Measurements from ENCODE around the gene ACAD8. TPM values are rescaled to one million over a fixed set of nuclear protein-coding genes. Genes with fewer than 3 reads are reported as not detected.
"Not testable (repeated sequence)": the region's sequence is repeated elsewhere in the genome, so short reads cannot be mapped to it uniquely, and the experiment has no call there.

The ACAD8 gene
- polyA plus RNA-seq, 1 donor (not counting 4 experiments of a cell fraction or from before 2014, with no cell fraction given) = 21.7 TPM

DNA sequence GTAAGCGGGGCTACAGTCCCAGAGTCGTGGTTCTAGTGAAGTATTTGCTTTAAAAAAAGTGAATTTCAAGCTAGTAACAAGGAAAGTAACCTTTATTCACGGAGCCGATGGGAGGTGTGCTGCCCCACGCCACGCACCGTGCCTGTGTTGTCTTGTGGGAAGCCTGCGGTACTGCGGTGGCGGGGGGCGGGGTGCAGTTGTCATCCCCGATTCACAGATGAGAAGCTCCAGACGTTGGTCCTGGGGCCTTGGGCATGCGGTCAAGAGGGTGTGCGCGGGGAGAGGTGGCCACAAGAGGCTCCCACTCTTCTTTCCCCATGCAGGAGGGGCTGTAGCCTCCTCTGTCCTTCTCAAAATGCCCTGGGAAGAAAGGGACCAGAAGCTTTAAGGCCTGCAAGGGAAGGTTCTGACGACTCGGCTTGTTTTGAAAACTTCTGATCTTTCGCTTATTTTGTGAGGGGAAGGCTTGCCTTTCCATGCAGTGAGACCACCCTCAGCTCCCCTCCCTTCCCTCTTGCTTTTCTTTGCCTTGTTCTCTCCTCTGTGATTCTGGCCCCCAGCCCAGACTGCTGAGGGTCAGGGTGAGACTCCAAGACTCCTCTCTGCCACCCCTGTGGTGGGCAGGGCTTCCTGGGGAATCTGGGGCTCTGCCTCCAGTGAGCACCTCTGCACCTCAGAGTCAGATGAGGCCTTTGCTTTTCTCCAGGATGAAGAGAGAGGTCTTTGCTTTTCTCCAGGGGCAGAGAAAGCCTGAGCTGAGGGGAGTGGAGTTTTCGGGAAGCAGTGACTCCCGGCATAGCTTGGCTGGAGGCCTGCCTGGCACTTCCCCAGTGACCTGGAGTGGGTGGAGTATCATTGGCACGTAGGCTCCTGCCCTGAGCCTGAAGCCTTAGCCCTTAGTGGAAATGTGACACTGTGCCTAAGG lies 29.0 kb downstream of the ACAD8 start:
- Histone ChIP-seq H3K9me1 (ENCODE audit: control insufficient read depth, extremely low read depth, insufficient read depth, low read length) (no peaks in the 10 kb centered on the region), H3K27ac (ENCODE audit: control insufficient read depth, insufficient read depth, low read length) (no peak overlapping the region), H3K4me2 (ENCODE audit: control insufficient read depth, extremely low read depth, insufficient read depth, low read depth, low read length) (no peak overlapping the region), H4K20me1 (ENCODE audit: control insufficient read depth, extremely low read depth, insufficient read depth, low read length) (no peaks in the 10 kb centered on the region), H2AFZ (ENCODE audit: control insufficient read depth, low read length) (no peak overlapping the region), H3K4me3 (ENCODE audit: control insufficient read depth in 2 of 3, extremely low read depth in 1 of 3, insufficient read depth in 2 of 3, low read depth in 1 of 3, low read length in 3 of 3) (no peak overlapping the region), H3K36me3 (ENCODE audit: control insufficient read depth in 2 of 2, extremely low read depth in 1 of 2, insufficient read depth in 2 of 2, low read length in 2 of 2) (no peaks in the 10 kb centered on the region), H3K79me2 (ENCODE audit: control insufficient read depth, insufficient read depth, low read length) (no peaks in the 10 kb centered on the region), H3K4me1 (ENCODE audit: control insufficient read depth, extremely low read depth, insufficient read depth, low read length) (no peaks in the 10 kb centered on the region), H3K9me3 (ENCODE audit: control insufficient read depth, low read depth, low read length) (no peaks in the 10 kb centered on the region), H3K27me3 (ENCODE audit: control insufficient read depth, extremely low read depth, insufficient read depth, low read length) (no peaks in the 10 kb centered on the region), H3K9ac (ENCODE audit: control insufficient read depth, extremely low read depth, insufficient read depth, low read length) (no peak overlapping the region)
- FAIRE-seq = no peak
- TF ChIP-seq EZH2 (IDR thresholded peaks at IDR 0.05; ENCODE audit: low read length) = no peak
- no peak for TF ChIP-seq CTCF (optimal IDR thresholded peaks at IDR 0.05 in 1 of 3, IDR thresholded peaks at IDR 0.05 in 1 of 3, conservative IDR thresholded peaks at IDR 0.05 in 1 of 3; ENCODE audit: extremely low read depth in 1 of 3, insufficient read depth in 2 of 3, low read length in 3 of 3)
- dilution Hi-C loops (cut with MboI; ENCODE audit: extremely low pct_ligation_motif_present, low sequenced_read_pairs) = no loop called here
- no peak for DNase-seq (ENCODE audit: low read depth, low spot score)

DNA sequence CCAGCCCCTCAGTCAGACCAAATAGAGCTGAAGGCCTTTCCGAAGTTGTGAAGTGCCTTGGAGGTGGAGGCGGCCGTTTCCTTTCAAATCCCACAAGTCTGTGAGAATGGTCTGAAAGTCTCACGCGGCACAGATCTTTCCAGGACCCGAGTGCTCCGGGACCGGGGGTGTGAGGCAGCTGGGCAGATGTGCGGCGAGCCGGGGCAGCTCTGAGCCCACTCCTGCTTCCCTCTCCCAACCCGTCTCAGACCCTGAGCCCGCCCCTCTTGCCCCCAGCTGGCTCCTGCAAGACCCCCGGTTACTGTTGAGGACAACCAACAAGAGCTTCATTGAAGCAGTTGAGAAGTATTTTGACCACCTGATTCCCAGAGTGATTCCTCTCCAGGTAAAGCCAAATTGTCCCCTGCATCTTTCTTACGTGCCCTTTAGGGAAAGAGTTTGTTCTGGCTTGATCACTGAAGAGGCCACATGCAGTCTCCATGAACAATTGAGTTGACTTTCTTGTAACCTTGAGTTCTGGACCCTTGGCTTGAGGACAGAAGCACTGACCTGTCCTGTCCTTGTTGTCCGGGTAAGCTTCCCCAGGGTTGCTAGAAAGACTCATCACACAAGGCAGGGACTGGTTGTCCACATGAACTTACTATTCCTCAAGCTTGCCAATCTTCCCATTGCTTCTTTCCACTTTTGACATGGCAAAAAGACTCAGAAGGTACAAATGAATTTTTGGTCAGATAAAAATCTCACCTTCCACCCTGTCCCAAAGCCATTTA lies 30.3 kb downstream of the ACAD8 start:
- Histone ChIP-seq H3K4me3 (ENCODE audit: control insufficient read depth in 2 of 3, extremely low read depth in 1 of 3, insufficient read depth in 2 of 3, low read depth in 1 of 3, low read length in 3 of 3) (no peak overlapping the region), H3K9ac (ENCODE audit: control insufficient read depth, extremely low read depth, insufficient read depth, low read length) (no peak overlapping the region), H3K79me2 (ENCODE audit: control insufficient read depth, insufficient read depth, low read length) (no peaks in the 10 kb centered on the region), H3K9me1 (ENCODE audit: control insufficient read depth, extremely low read depth, insufficient read depth, low read length) (no peaks in the 10 kb centered on the region), H2AFZ (ENCODE audit: control insufficient read depth, low read length) (no peak overlapping the region), H3K4me1 (ENCODE audit: control insufficient read depth, extremely low read depth, insufficient read depth, low read length) (no peaks in the 10 kb centered on the region), H3K27me3 (ENCODE audit: control insufficient read depth, extremely low read depth, insufficient read depth, low read length) (no peaks in the 10 kb centered on the region), H3K4me2 (ENCODE audit: control insufficient read depth, extremely low read depth, insufficient read depth, low read depth, low read length) (no peak overlapping the region), H3K9me3 (ENCODE audit: control insufficient read depth, low read depth, low read length) (no peaks in the 10 kb centered on the region), H4K20me1 (ENCODE audit: control insufficient read depth, extremely low read depth, insufficient read depth, low read length) (peaks cover 2% of the 10 kb centered on the region), H3K36me3 (ENCODE audit: control insufficient read depth in 2 of 2, extremely low read depth in 1 of 2, insufficient read depth in 2 of 2, low read length in 2 of 2) (no peaks in the 10 kb centered on the region), H3K27ac (ENCODE audit: control insufficient read depth, insufficient read depth, low read length) (no peak overlapping the region)
- TF ChIP-seq CTCF (optimal IDR thresholded peaks at IDR 0.05 in 1 of 3, IDR thresholded peaks at IDR 0.05 in 1 of 3, conservative IDR thresholded peaks at IDR 0.05 in 1 of 3; ENCODE audit: extremely low read depth in 1 of 3, insufficient read depth in 2 of 3, low read length in 3 of 3) (no peak), EZH2 (IDR thresholded peaks at IDR 0.05; ENCODE audit: low read length) (no peak)
- DNase-seq (ENCODE audit: low read depth, low spot score) (no peak), FAIRE-seq (no peak)
- dilution Hi-C loops (cut with MboI; ENCODE audit: extremely low pct_ligation_motif_present, low sequenced_read_pairs) = no loop called here

GRCh38 chr11:134284349-134284748 lies 31.0 kb downstream of the ACAD8 start:
- H3K9me3 ChIP-seq (ENCODE audit: control insufficient read depth, low read depth, low read length); H3K27me3 ChIP-seq (ENCODE audit: control insufficient read depth, extremely low read depth, insufficient read depth, low read length); H3K4me3 ChIP-seq (ENCODE audit: control insufficient read depth in 2 of 3, extremely low read depth in 1 of 3, insufficient read depth in 2 of 3, low read depth in 1 of 3, low read length in 3 of 3); H3K27ac ChIP-seq (ENCODE audit: control insufficient read depth, insufficient read depth, low read length); H3K79me2 ChIP-seq (ENCODE audit: control insufficient read depth, insufficient read depth, low read length); H3K9me1 ChIP-seq (ENCODE audit: control insufficient read depth, extremely low read depth, insufficient read depth, low read length); H4K20me1 ChIP-seq (ENCODE audit: control insufficient read depth, extremely low read depth, insufficient read depth, low read length); FAIRE-seq; H3K4me2 ChIP-seq (ENCODE audit: control insufficient read depth, extremely low read depth, insufficient read depth, low read depth, low read length); H3K36me3 ChIP-seq (ENCODE audit: control insufficient read depth in 2 of 2, extremely low read depth in 1 of 2, insufficient read depth in 2 of 2, low read length in 2 of 2); H2AFZ ChIP-seq (ENCODE audit: control insufficient read depth, low read length); DNase-seq (ENCODE audit: low read depth, low spot score); H3K9ac ChIP-seq (ENCODE audit: control insufficient read depth, extremely low read depth, insufficient read depth, low read length); dilution Hi-C loops (cut with MboI; ENCODE audit: extremely low pct_ligation_motif_present, low sequenced_read_pairs); H3K4me1 ChIP-seq (ENCODE audit: control insufficient read depth, extremely low read depth, insufficient read depth, low read length): not testable (repeated sequence)

Measured in keratinocyte (primary cell).